ENCODE data around the gene ZNF528.

DNA sequence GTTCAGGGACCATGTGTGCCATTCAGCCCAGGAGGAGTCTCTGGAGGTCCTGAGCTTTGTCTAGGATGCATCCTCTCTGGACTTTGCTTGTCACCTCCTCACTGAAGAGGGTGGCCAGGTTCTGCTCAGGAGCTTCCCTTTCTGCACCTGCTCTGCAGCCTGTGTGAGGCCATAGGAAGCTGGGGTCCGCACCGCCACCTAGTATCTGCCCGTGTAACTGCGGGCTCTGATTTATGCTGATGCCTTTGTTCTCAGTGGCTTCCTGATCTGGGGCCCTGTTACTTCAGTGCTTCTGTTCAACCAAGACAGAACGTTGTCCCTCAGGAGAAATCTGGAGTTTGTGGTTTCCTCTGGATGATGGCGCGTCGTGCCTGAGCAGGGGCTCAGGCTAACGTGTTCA is 46.1 kb upstream of the ZNF528 start:
- no peak for TF ChIP-seq CTCF (optimal IDR thresholded peaks at IDR 0.05 in 1 of 3, IDR thresholded peaks at IDR 0.05 in 1 of 3, conservative IDR thresholded peaks at IDR 0.05 in 1 of 3; ENCODE audit: extremely low read depth in 1 of 3, insufficient read depth in 2 of 3, low read length in 3 of 3)
- no peak for TF ChIP-seq EZH2 (IDR thresholded peaks at IDR 0.05; ENCODE audit: low read length)

Data from keratinocyte (primary cell).